Esophagus squamous epithelium (tissue), 5 donors: ENCODE measurements around the gene SERINC3. TPM values are rescaled to one million over a fixed set of nuclear protein-coding genes. Genes with fewer than 3 reads are reported as not detected.

Source experiments
- DNase-seq: peaks from one replicate; lab custom pipeline; 2025; lab: John Stamatoyannopoulos, UW
- H3K27ac ChIP-seq, 4 donors: fragments of 200-600 bp; sonication (generic); one replicate each; pipeline ENCODE4 v1.5.1; 2016 to 2019; ENCODE audit warnings: mild to moderate bottlenecking in 1 of 4
- H3K27me3 ChIP-seq, 4 donors: fragments of 200-600 bp; sonication (generic); 1 replicate in 3 of 4; 2 replicates in 1 of 4; pipeline versions ENCODE4 v1.5.1 to v1.6.0; 2017 to 2021; ENCODE audit warnings: antibody characterized with exemption in 1 of 4
- H3K36me3 ChIP-seq, 3 donors: fragments of 200-600 bp; sonication (generic); one replicate each; pipeline ENCODE4 v1.5.1; 2016 to 2019
- H3K4me1 ChIP-seq, 3 donors: fragments of 200-600 bp; sonication (generic); one replicate each; pipeline ENCODE4 v1.5.1; 2017 to 2019
- H3K4me3 ChIP-seq, 4 donors: fragments of 200-600 bp; sonication (generic); 1 replicate in 3 of 4; 2 replicates in 1 of 4; pipeline ENCODE4 v1.5.1; 2016 to 2019; ENCODE audit warnings: mild to moderate bottlenecking in 2 of 4, moderate library complexity in 1 of 4
- H3K9me3 ChIP-seq, 3 donors: fragments of 200-600 bp; sonication (generic); one replicate each; pipeline ENCODE4 v1.5.1; 2016 to 2019
- CTCF ChIP-seq, 6 experiments: fragments of 450-650 bp in 4 of 6; fragments of 200-600 bp in 2 of 6; sonication (generic) in 2 of 6; IDR thresholded peaks; one replicate each; pipeline ENCODE4 v1.5.1; 2016 to 2019; ENCODE audit warnings: antibody characterized with exemption in 6 of 6, mild to moderate bottlenecking in 4 of 6, moderate library complexity in 4 of 6
- POLR2A ChIP-seq, 4 donors: fragments of 450-650 bp; IDR thresholded peaks; one replicate each; pipeline ENCODE4 v1.6.1; 2017; ENCODE audit warnings: antibody characterized with exemption in 4 of 4, mild to moderate bottlenecking in 4 of 4, moderate library complexity in 3 of 4
- WGBS, 2 donors: methylation state at CpG; one replicate each; pipeline ENCODE4 v1.1.5; 2018; 5-methylcytosine and 5-hydroxymethylcytosine counted together
- intact Hi-C: fragments of 100-400 bp; cut with DNase I; formaldehyde crosslinking; loops from one replicate; pipeline ENCODE4 v1.15.0; 2022
- total RNA-seq, 4 donors: library from RNA; depleted of rRNA; stranded (reverse); fragments of >200 nt; gene quantifications; one replicate each; pipeline ENCODE4 v1.1.0, GENCODE V29; 2016
- donor health status: DM: yes; HTN: yes; CAD: no.

Gene SERINC3
- total RNA-seq, 4 donors from 2014 or later: 41.7 to 83.9 (median 59.4) TPM

- peaks cover 0 to 42% (median 3%) of the 10 kb centered on the region in 3 donors for H3K4me1 ChIP-seq
- intact Hi-C loops: loop anchor here (10.0 kb wide), 1 partner anchor 77 kb away; no protein-coding TSS in a partner anchor
- no peak for DNase-seq
These were observed 16.1 kb upstream of the SERINC3 start for GRCh38 chr20:44537993-44538392.

GRCh38 chr20:44536175-44536574, 14.3 kb upstream of the SERINC3 start:
- H3K4me1 ChIP-seq: peaks cover 0 to 42% (median 6%) of the 10 kb centered on the region in 3 donors
- intact Hi-C loops: loop anchor here (10.0 kb wide), 1 partner anchor 79 kb away; no protein-coding TSS in a partner anchor
- H3K9me3 ChIP-seq: no peaks in the 10 kb centered on the region
- no peak overlapping the region for H3K4me3 ChIP-seq
- no peak for TF ChIP-seq POLR2A (IDR thresholded peaks at IDR 0.05)
- no peak for TF ChIP-seq CTCF (IDR thresholded peaks at IDR 0.05)
- DNase-seq: no peak
- H3K27ac ChIP-seq: peak overlapping the region in 3 of 4 donors; percentile 16 to 56 (median 49)
- no peaks in the 10 kb centered on the region for H3K27me3 ChIP-seq
- 69 to 80% methylated on average over 3 of the region's 3 CpGs for WGBS, 2 donors
- H3K36me3 ChIP-seq: no peaks in the 10 kb centered on the region

More at GRCh38 chr20:44537993-44538392, 16.1 kb upstream of the SERINC3 start:
- Histone ChIP-seq H3K36me3 (no peaks in the 10 kb centered on the region), H3K27ac (peak overlapping the region in 2 of 4 donors; percentile 33 to 39), H3K4me3 (no peak overlapping the region), H3K27me3 (no peaks in the 10 kb centered on the region), H3K9me3 (no peaks in the 10 kb centered on the region)
- WGBS, 2 donors: 71 to 84% methylated on average over 1 of the region's 1 CpG
- TF ChIP-seq POLR2A (IDR thresholded peaks at IDR 0.05) (no peak), CTCF (IDR thresholded peaks at IDR 0.05) (peak in 2 of 6 experiments; percentile 14 to 19)

GRCh38 chr20:44533928-44534327, 12.1 kb upstream of the SERINC3 start:
- Histone ChIP-seq H3K36me3 (no peaks in the 10 kb centered on the region), H3K27ac (peak overlapping the region in 1 of 4 donors; percentile 86), H3K4me1 (peaks cover 0 to 35% (median 8%) of the 10 kb centered on the region in 3 donors), H3K9me3 (no peaks in the 10 kb centered on the region), H3K4me3 (no peak overlapping the region), H3K27me3 (no peaks in the 10 kb centered on the region)
- intact Hi-C loops: loop anchor here (10.0 kb wide), 1 partner anchor 81 kb away; no protein-coding TSS in a partner anchor
- no peak for TF ChIP-seq CTCF (IDR thresholded peaks at IDR 0.05)
- no peak for TF ChIP-seq POLR2A (IDR thresholded peaks at IDR 0.05)
- DNase-seq: no peak
- WGBS, 2 donors: 78 to 79% methylated on average over 4 of the region's 4 CpGs

GRCh38 chr20:44532981-44533331, 11.1 kb upstream of the SERINC3 start:
- peak overlapping the region in 3 of 4 donors; percentile 57 to 88 (median 85) for H3K4me3 ChIP-seq
- TF ChIP-seq POLR2A (IDR thresholded peaks at IDR 0.05) (no peak), CTCF (IDR thresholded peaks at IDR 0.05) (no peak)
- no peaks in the 10 kb centered on the region for H3K9me3 ChIP-seq
- 60 to 72% methylated on average over 2 of the region's 2 CpGs for WGBS, 2 donors
- H3K36me3 ChIP-seq: no peaks in the 10 kb centered on the region
- H3K27me3 ChIP-seq: no peaks in the 10 kb centered on the region
- intact Hi-C loops: loop anchor here (10.0 kb wide), 1 partner anchor 82 kb away; no protein-coding TSS in a partner anchor
- H3K4me1 ChIP-seq: peaks cover 0 to 33% (median 8%) of the 10 kb centered on the region in 3 donors
- peak overlapping the region in 3 of 4 donors; percentile 77 to 86 (median 83) for H3K27ac ChIP-seq
- no peak for DNase-seq

- WGBS, 2 donors: 16 to 17% methylated on average over 11 of the region's 11 CpGs
- DNase-seq: no peak
- intact Hi-C loops: loop anchor here (10.0 kb wide), 1 partner anchor 82 kb away; no protein-coding TSS in a partner anchor
These were observed 10.6 kb upstream of the SERINC3 start for GRCh38 chr20:44532259-44532980.

More at GRCh38 chr20:44532259-44532980, 10.6 kb upstream of the SERINC3 start:
- TF ChIP-seq POLR2A (IDR thresholded peaks at IDR 0.05): no peak
- TF ChIP-seq CTCF (IDR thresholded peaks at IDR 0.05): no peak
- Histone ChIP-seq H3K4me1 (peaks cover 0 to 33% (median 8%) of the 10 kb centered on the region in 3 donors), H3K9me3 (no peaks in the 10 kb centered on the region), H3K27me3 (no peaks in the 10 kb centered on the region), H3K4me3 (peak overlapping the region; percentile 57 to 88 (median 79)), H3K36me3 (no peaks in the 10 kb centered on the region), H3K27ac (peak overlapping the region; percentile 51 to 86 (median 80))
